ENCODE data around the gene SPPL2C. TPM values are rescaled to one million over a fixed set of nuclear protein-coding genes. Genes with fewer than 3 reads are reported as not detected.

Gene SPPL2C
- total RNA-seq, 1 donor from 2014 or later = not detected

DNA sequence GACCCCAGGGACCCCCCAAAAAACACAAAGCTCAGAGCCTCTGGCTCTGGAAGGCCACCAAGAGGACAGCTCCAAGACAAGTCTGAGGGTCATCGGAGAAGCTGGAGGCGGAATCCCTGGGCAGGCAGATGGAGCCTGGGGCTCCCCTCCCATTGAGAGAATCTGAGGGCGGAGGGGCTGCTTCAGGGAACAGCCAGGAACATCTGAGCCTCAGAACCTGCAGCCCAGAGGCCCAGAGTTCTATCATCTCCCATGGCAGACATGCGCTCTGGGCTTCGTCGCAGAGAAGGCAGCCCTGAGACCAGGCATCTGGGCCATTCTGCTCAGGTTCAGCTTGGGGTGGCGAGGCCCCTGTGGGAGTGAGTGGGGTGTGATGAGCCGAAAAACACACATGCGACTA lies 7.1 kb upstream of the SPPL2C start:
- Histone ChIP-seq H3K36me3 (ENCODE audit: control insufficient read depth, insufficient read depth, low read length) (no peaks in the 10 kb centered on the region), H3K4me3 (ENCODE audit: low read depth, low read length) (no peak overlapping the region), H3K27me3 (ENCODE audit: control insufficient read depth, insufficient read depth, low read length) (peaks cover 28% of the 10 kb centered on the region)
- DNase-seq (ENCODE audit: low read depth) = no peak
- TF ChIP-seq, protein P1, sequence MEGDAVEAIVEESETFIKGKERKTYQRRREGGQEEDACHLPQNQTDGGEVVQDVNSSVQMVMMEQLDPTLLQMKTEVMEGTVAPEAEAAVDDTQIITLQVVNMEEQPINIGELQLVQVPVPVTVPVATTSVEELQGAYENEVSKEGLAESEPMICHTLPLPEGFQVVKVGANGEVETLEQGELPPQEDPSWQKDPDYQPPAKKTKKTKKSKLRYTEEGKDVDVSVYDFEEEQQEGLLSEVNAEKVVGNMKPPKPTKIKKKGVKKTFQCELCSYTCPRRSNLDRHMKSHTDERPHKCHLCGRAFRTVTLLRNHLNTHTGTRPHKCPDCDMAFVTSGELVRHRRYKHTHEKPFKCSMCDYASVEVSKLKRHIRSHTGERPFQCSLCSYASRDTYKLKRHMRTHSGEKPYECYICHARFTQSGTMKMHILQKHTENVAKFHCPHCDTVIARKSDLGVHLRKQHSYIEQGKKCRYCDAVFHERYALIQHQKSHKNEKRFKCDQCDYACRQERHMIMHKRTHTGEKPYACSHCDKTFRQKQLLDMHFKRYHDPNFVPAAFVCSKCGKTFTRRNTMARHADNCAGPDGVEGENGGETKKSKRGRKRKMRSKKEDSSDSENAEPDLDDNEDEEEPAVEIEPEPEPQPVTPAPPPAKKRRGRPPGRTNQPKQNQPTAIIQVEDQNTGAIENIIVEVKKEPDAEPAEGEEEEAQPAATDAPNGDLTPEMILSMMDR (IDR thresholded peaks at IDR 0.05; ENCODE audit: insufficient read depth, low read length, poor library complexity, severe bottlenecking) = no peak

- no peak for DNase-seq (ENCODE audit: low read depth)
- Histone ChIP-seq H3K36me3 (ENCODE audit: control insufficient read depth, insufficient read depth, low read length) (no peaks in the 10 kb centered on the region), H3K4me3 (ENCODE audit: low read depth, low read length) (no peak overlapping the region), H3K27me3 (ENCODE audit: control insufficient read depth, insufficient read depth, low read length) (peaks cover 20% of the 10 kb centered on the region)
- TF ChIP-seq, protein P1 (IDR thresholded peaks at IDR 0.05; ENCODE audit: insufficient read depth, low read length, poor library complexity, severe bottlenecking) = no peak
Observed at GRCh38 chr17:45838751-45839295, 5.9 kb upstream of the SPPL2C start.

- H3K36me3 ChIP-seq (ENCODE audit: control insufficient read depth, insufficient read depth, low read length) = no peaks in the 10 kb centered on the region
- DNase-seq (ENCODE audit: low read depth) = no peak
- H3K27me3 ChIP-seq (ENCODE audit: control insufficient read depth, insufficient read depth, low read length) = peaks cover 14% of the 10 kb centered on the region
- H3K4me3 ChIP-seq (ENCODE audit: low read depth, low read length) = no peak overlapping the region
- TF ChIP-seq, protein P1 (IDR thresholded peaks at IDR 0.05; ENCODE audit: insufficient read depth, low read length, poor library complexity, severe bottlenecking) = no peak
Observed at GRCh38 chr17:45839442-45839841, 5.2 kb upstream of the SPPL2C start.

GRCh38 chr17:45841186-45841585 lies 3.5 kb upstream of the SPPL2C start:
- Histone ChIP-seq H3K36me3 (ENCODE audit: control insufficient read depth, insufficient read depth, low read length) (no peaks in the 10 kb centered on the region), H3K4me3 (ENCODE audit: low read depth, low read length) (no peak overlapping the region), H3K27me3 (ENCODE audit: control insufficient read depth, insufficient read depth, low read length) (peaks cover 7% of the 10 kb centered on the region)
- no peak for DNase-seq (ENCODE audit: low read depth)
- TF ChIP-seq, protein P1 (IDR thresholded peaks at IDR 0.05; ENCODE audit: insufficient read depth, low read length, poor library complexity, severe bottlenecking) = no peak

- Histone ChIP-seq H3K36me3 (ENCODE audit: control insufficient read depth, insufficient read depth, low read length) (no peaks in the 10 kb centered on the region), H3K4me3 (ENCODE audit: low read depth, low read length) (no peak overlapping the region), H3K27me3 (ENCODE audit: control insufficient read depth, insufficient read depth, low read length) (peaks cover 1% of the 10 kb centered on the region)
- no peak for DNase-seq (ENCODE audit: low read depth)
- TF ChIP-seq, protein P1 (IDR thresholded peaks at IDR 0.05; ENCODE audit: insufficient read depth, low read length, poor library complexity, severe bottlenecking) = no peak
Observed at GRCh38 chr17:45841883-45842525, 2.7 kb upstream of the SPPL2C start.

- H3K36me3 ChIP-seq (ENCODE audit: control insufficient read depth, insufficient read depth, low read length) = no peaks in the 10 kb centered on the region
- peaks cover 3% of the 10 kb centered on the region for H3K27me3 ChIP-seq (ENCODE audit: control insufficient read depth, insufficient read depth, low read length)
- TF ChIP-seq, protein P1 (IDR thresholded peaks at IDR 0.05; ENCODE audit: insufficient read depth, low read length, poor library complexity, severe bottlenecking) = no peak
- no peak for DNase-seq (ENCODE audit: low read depth)
- H3K4me3 ChIP-seq (ENCODE audit: low read depth, low read length) = no peak overlapping the region
Observed at GRCh38 chr17:45843722-45844121, 959 bp upstream of the SPPL2C start.
